Measurements from ENCODE around the gene PLCB1. TPM values are rescaled to one million over a fixed set of nuclear protein-coding genes. Genes with fewer than 3 reads are reported as not detected.

Gene PLCB1
- total and polyA plus RNA-seq, 8 donors: 8.8 to 27.7 (median 19.2) TPM

DNA sequence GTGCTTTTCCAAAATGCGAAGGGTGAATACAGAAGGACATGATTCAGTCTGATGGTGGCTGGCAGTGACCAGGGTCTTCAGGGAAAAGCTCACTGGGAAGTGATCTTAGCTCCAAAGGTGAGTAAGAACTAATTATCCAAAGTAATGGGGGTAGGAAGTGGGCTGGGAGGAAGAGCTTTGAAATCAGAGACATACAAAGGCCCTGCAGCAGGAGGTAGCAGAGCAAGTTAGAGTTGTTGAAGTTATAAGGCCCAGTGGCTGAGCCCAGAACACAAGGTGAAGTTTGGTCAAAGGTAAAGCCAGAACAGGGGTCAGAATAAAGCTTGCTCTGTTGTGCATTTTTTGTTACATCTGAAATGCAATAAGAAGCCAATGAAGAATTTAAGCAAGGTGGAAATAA, 81.2 kb downstream of the PLCB1 start:
- no peaks in the 10 kb centered on the region for H3K27me3 ChIP-seq
- intact Hi-C loops (cut with DNase I): no loop called here
- TF ChIP-seq, protein P1, sequence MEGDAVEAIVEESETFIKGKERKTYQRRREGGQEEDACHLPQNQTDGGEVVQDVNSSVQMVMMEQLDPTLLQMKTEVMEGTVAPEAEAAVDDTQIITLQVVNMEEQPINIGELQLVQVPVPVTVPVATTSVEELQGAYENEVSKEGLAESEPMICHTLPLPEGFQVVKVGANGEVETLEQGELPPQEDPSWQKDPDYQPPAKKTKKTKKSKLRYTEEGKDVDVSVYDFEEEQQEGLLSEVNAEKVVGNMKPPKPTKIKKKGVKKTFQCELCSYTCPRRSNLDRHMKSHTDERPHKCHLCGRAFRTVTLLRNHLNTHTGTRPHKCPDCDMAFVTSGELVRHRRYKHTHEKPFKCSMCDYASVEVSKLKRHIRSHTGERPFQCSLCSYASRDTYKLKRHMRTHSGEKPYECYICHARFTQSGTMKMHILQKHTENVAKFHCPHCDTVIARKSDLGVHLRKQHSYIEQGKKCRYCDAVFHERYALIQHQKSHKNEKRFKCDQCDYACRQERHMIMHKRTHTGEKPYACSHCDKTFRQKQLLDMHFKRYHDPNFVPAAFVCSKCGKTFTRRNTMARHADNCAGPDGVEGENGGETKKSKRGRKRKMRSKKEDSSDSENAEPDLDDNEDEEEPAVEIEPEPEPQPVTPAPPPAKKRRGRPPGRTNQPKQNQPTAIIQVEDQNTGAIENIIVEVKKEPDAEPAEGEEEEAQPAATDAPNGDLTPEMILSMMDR (IDR thresholded peaks at IDR 0.05): no peak
- peaks cover 0 to 27% of the 10 kb centered on the region in 2 donors for H3K4me1 ChIP-seq
- H3K9me3 ChIP-seq: no peaks in the 10 kb centered on the region
- no peak overlapping the region for H3K4me3 ChIP-seq
- peak overlapping the region in 1 of 2 donors; percentile 49 for H3K27ac ChIP-seq
- ATAC-seq (no peak), DNase-seq (no peak)
- H3K36me3 ChIP-seq: no peaks in the 10 kb centered on the region

DNA sequence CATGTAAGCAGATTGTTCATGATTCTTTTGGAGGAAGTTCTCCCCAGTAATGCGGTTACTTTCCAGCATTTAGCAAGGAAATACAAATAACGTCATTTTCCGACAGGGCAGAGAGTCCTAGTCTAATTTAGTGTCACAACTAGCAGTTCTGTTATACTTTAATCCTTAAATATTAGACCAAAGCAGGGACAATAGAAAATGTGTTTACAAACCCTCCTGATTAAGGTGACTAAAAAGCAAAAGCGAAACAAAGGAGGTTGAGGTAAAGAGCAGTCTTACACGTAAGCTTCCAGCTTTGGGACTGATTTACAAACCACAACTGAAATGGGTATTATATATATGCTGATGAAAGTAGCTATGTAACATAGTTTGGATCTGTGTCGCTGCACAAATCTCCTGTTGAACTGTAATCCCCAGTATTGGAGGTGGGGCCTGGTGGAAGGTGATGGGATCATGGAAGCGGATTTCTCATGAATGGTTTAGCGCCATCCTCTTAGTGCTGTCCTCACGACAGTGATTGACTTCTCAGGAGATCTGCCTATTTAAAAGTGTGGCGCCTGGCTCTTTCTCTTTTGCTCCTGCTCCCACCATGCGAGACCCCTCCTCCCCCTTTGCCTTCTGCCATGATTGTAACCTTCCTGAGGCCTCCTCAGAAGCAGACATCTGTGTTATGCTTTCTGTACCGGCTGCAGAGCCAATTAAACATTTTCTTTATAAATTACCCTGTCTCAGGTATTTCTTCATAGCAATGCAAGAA, 81.9 kb downstream of the PLCB1 start:
- Histone ChIP-seq H3K36me3 (no peaks in the 10 kb centered on the region), H3K4me1 (peaks cover 0 to 27% of the 10 kb centered on the region in 2 donors), H3K4me3 (no peak overlapping the region), H3K9me3 (no peaks in the 10 kb centered on the region), H3K27me3 (no peaks in the 10 kb centered on the region), H3K27ac (peak overlapping the region in 1 of 2 donors; percentile 20)
- intact Hi-C loops (cut with DNase I): no loop called here
- no peak for ATAC-seq
- TF ChIP-seq, protein P1 (IDR thresholded peaks at IDR 0.05): no peak
- DNase-seq: no peak

DNA sequence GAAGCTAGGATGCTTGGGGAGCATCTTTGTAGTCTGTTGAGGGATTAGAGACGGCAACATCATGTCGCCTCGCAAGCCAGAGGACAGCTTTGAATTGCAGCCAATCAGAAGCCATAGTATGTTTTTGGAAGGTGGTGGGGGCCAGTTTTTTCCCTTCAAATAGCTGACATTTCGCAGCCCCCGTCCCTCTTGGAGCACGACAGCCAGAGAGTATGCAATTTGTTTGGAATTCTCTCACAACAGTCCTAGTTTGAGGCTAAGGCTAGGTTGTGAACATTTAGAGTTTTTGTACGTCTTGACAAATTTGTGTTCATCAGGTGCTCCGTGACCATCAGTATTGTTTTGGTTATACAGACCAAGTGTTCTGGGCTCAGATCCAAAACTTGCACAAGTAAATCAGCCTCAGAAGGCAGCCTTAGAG, 83.3 kb downstream of the PLCB1 start:
- Histone ChIP-seq H3K27ac (no peak overlapping the region), H3K4me1 (peaks cover 0 to 22% of the 10 kb centered on the region in 2 donors), H3K4me3 (no peak overlapping the region), H3K9me3 (no peaks in the 10 kb centered on the region), H3K36me3 (no peaks in the 10 kb centered on the region), H3K27me3 (no peaks in the 10 kb centered on the region)
- DNase-seq (peak in 1 of 4 donors; percentile 47), ATAC-seq (no peak)
- TF ChIP-seq, protein P1 (IDR thresholded peaks at IDR 0.05): no peak
- intact Hi-C loops (cut with DNase I): no loop called here

DNA sequence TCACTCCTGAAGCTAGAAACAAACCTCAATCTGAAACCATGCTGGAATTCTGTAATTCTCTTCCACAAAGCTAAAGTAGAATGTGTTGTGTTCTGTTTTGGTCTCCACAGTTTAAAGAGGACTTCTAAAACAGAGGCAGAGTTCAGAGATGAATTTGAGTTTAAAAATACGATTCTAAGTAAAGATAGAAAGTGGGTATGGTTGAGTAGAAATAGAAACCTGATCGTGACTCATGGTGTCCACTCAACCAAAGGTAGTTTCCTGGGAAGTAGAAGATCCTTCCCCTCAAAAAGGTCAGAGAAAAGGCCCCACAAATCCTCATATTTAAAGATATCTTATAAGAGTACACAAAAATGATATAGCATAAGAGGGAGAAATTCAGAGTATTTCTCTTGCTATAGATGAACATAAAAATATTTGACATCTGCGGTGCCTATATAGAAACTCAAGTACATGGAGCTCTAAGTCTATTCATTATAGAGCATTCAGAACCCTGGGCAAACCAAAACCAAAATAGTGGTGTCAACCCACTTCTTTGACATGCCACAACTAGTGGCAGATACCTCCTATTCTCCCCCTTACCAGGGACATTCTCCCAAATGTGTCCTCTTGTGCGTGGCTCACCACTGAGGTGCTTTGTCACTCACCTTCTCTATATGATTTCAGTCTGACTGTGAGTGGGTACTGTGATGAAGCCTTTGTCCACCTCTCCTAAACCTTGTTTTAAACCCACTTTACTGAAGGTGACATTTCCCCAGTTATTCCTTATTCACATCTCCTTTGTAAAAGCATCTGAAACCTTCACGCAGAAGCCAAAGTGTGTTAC, 84.5 kb downstream of the PLCB1 start:
- H3K4me1 ChIP-seq: peaks cover 0 to 22% of the 10 kb centered on the region in 2 donors
- ATAC-seq (no peak), DNase-seq (no peak)
- intact Hi-C loops (cut with DNase I): no loop called here
- no peaks in the 10 kb centered on the region for H3K36me3 ChIP-seq
- H3K27me3 ChIP-seq: no peaks in the 10 kb centered on the region
- TF ChIP-seq, protein P1 (IDR thresholded peaks at IDR 0.05): no peak
- no peak overlapping the region for H3K27ac ChIP-seq
- H3K4me3 ChIP-seq: no peak overlapping the region
- H3K9me3 ChIP-seq: no peaks in the 10 kb centered on the region

DNA sequence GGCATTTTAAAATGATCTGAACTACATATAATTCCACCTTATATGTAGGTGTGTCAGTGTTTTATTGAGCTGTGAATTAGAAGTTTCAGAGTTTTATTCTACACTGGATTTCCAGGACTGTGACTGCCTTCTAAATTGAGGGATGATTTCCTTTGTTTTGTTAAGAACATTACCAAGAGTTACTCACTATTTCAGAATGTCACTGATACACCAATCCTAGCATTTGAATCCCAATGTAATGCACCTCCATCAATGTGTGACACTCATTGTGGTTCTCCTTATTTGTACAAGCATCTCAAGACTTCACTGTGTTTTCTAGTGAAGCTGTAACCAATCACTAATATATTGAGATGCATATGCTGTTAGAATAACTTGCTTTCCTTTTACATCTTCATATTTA, 86.8 kb downstream of the PLCB1 start:
- no peak overlapping the region for H3K4me3 ChIP-seq
- DNase-seq (no peak), ATAC-seq (no peak)
- H3K27me3 ChIP-seq: no peaks in the 10 kb centered on the region
- TF ChIP-seq, protein P1 (IDR thresholded peaks at IDR 0.05): no peak
- peaks cover 0 to 7% of the 10 kb centered on the region in 2 donors for H3K4me1 ChIP-seq
- H3K9me3 ChIP-seq: no peaks in the 10 kb centered on the region
- H3K27ac ChIP-seq: no peak overlapping the region
- H3K36me3 ChIP-seq: no peaks in the 10 kb centered on the region
- intact Hi-C loops (cut with DNase I): no loop called here
